Retinal pigment epithelial cell (primary cell): Measurements from ENCODE around the gene VASN.

Experiments used
- DNase-seq: peaks from one replicate; pipeline ENCODE4 v3.0.0-alpha.2; 2010; ENCODE audit warnings: low read depth
- H3K4me3 ChIP-seq: 2 replicates; pipeline ENCODE4 v1.5.1; 2011; ENCODE audit warnings: mild to moderate bottlenecking, low read length, control low read depth, moderate library complexity
- CTCF ChIP-seq: conservative IDR thresholded peaks from 2 replicates; pipeline ENCODE4 v1.5.1; 2011; ENCODE audit warnings: low read depth, low read length, control low read depth, inconsistent platforms

The VASN gene

DNA sequence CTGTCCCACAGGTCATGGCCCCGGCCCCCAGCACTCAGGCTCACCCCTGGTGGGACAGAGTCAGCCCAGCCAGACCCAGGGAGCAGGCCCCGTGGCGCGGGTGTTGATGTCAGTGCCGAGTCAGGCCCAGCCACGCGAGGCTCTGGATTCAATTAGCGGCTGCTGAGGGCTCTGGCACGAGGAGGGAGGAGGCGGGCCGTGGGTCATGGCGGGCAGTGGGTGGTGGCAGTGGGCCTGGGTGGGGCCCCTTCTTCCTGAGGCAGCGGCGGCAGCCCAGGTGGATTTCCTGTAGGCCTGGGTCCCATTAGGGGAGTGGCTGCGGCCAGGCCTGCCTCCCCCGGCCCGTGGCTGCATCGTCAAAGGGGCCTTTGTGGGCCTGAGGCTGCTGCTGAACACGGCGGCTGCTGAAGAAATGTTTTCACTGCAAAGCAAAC lies 12.9 kb downstream of the VASN start:
- no peak for TF ChIP-seq CTCF
- DNase-seq: no peak
- H3K4me3 ChIP-seq: no peak overlapping the region

- DNase-seq: no peak
- no peak for TF ChIP-seq CTCF
Observed at GRCh38 chr16:4385066-4385788, 13.6 kb downstream of the VASN start.

DNA sequence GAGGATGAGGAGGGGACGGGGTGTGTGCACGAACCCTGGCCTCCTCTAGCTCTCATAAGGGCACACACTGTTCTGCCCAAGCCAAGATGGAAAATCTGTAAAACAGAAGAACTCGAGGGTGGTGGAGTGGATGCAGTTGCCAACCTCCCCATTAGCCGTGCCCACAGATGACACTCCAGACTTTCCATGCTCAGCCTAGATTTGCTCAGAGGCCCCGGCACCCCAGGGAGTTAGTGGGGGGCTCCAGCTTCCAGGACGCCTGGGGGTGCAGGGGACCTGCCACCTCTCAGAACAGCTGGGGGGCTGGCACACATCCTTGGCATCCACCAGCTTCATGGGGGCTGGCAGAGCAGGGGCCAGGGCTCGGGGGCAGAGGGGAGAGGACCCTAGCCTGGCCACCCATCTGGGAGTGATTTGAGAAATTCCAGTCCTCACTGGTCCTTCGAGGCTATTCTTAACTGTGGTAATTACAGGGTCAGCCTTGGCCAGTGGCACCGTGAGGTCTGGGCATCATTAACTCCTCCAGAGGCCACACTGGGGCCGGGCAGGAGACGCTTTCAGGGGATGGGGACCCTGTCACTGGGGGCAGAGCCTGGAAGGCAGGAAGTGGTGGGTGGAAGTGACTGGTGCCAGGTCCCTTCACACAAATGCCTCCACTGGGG lies 14.3 kb downstream of the VASN start:
- no peak for TF ChIP-seq CTCF
- no peak for DNase-seq
- H3K4me3 ChIP-seq: no peak overlapping the region

More at GRCh38 chr16:4385066-4385788, 13.6 kb downstream of the VASN start:
- no peak overlapping the region for H3K4me3 ChIP-seq

DNA sequence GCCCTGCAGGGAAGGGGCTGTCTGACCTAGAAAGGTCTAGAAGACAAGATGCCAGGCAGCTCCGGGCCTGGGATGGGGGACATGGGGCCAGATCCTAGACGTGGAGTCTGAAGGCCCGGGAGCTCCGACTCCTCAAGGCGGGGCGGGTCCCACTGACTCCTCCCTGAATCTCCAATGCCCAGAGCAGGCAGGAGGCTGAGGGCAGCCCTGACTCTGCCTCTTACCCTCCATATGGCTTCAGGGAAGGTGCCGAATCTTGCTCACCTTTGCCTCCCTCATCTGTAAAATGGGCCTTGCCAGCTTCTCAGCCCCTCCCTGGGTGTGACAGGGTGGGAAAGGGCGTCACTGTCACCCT lies 14.8 kb downstream of the VASN start:
- DNase-seq: no peak
- no peak overlapping the region for H3K4me3 ChIP-seq
- TF ChIP-seq CTCF: no peak

DNA sequence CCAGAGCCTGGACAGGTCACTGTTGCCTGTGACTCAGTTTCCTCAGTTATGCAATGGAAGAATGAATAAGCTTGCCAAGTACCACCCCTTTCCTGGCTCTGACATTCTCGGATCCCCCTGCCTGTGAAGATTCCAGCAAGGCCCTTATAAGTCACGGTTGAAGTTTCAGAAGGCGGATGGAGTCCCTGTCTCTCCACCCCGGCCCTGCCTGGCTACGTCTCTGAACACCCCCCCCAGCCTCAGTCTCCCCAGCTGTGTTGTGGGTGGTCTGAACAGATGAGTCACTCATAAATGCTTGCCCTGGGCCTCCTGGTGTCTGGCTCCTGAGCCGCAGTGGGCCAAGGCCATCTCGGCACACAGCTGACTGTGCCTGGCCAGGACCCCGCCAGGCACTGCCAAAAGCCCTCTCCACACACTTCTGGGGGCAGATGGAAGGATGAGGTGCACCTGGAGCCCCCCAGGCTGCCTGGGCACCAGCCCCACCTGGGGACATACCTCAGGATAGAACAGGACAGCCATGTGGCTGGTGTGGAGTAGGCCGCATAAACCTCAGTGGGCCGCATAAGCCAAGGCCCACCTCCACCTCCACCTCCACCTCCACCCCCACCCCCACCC lies 15.4 kb downstream of the VASN start:
- DNase-seq: no peak

GRCh38 chr16:4387781-4388180 lies 16.1 kb downstream of the VASN start:
- no peak for DNase-seq
- H3K4me3 ChIP-seq: no peak overlapping the region
- TF ChIP-seq CTCF: no peak

More for the DNA sequence above, 15.4 kb downstream of the VASN start:
- TF ChIP-seq CTCF: no peak
- H3K4me3 ChIP-seq: no peak overlapping the region
